Neuron (in vitro differentiated cells): ENCODE data around the gene AMDHD2.
"Not testable (repeated sequence)": the region's sequence is repeated elsewhere in the genome, so short reads cannot be mapped to it uniquely, and the experiment has no call there.

Experiments
- H2AFZ ChIP-seq: one replicate; pipeline ENCODE4 v1.6.1; 2013; ENCODE audit warnings: low read depth, mild to moderate bottlenecking, inconsistent platforms, low read length, moderate library complexity
- H3K27me3 ChIP-seq: one replicate; pipeline ENCODE4 v1.6.1; 2013; ENCODE audit warnings: low read length; ENCODE audit not compliant: insufficient read depth
- H3K36me3 ChIP-seq: one replicate; pipeline ENCODE4 v1.6.1; 2013; ENCODE audit warnings: low read length; ENCODE audit not compliant: insufficient read depth
- H3K4me1 ChIP-seq: one replicate; pipeline ENCODE4 v1.6.1; 2013; ENCODE audit warnings: low read length; ENCODE audit not compliant: insufficient read depth
- H3K4me3 ChIP-seq: 2 replicates; pipeline ENCODE4 v1.5.1; 2013; ENCODE audit warnings: mild to moderate bottlenecking, low read length, moderate library complexity
- H3K9me3 ChIP-seq: one replicate; pipeline ENCODE4 v1.6.1; 2013; ENCODE audit warnings: low read length

AMDHD2 gene

GRCh38 chr16:2550283-2550878 is 30.2 kb downstream of the AMDHD2 start:
- H3K4me3 ChIP-seq, H3K36me3 ChIP-seq, H3K4me1 ChIP-seq, H3K27me3 ChIP-seq, H3K9me3 ChIP-seq, H2AFZ ChIP-seq: not testable (repeated sequence)

DNA sequence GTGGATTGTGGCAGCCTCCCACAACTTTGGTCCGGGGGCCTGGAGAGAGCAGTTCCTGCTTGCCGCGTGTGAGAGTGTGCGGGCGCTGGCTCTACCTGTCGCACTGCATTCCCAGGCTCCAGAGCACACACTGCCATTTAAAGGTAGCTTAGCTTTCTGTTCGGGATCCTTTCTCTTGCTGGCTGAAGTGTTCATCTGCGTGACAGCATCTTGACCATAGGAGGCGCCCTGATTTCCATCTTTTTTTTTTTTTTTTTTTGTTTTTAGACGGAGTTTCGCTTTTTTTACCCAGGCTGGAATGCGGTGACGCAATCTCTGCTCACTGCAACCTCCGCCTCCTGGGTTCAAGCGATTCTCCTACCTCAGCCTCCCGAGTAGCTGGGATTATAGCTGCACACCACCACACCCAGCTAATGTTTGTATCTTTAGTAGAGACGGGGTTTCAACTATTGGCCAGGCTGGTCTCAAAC is 31.3 kb downstream of the AMDHD2 start:
- H3K36me3 ChIP-seq, H3K27me3 ChIP-seq, H2AFZ ChIP-seq, H3K4me3 ChIP-seq, H3K4me1 ChIP-seq, H3K9me3 ChIP-seq: not testable (repeated sequence)

- H3K27me3 ChIP-seq, H3K36me3 ChIP-seq, H3K9me3 ChIP-seq, H2AFZ ChIP-seq, H3K4me3 ChIP-seq, H3K4me1 ChIP-seq: not testable (repeated sequence)
These were observed 34.7 kb downstream of the AMDHD2 start for GRCh38 chr16:2554709-2555425.

DNA sequence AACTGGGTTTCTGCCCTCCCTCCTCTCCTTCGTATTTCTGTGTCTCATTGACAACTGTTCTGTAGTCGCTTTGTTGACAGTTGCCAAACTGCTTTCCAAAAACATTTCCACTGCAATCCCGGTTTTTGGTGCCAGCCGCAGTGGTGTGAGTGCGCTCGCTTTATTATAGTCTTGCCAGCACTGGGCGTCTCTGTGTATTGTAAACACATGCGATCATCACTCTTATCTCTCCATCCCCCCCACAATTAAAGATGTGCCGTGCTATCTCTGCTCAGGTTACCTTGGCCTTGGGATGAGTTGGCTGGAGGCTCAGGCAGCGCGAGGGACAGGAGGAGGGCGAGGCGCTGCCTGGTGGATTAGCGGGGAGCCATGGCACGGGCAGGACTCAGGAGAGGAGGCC is 37.0 kb downstream of the AMDHD2 start:
- not testable (repeated sequence) for H2AFZ ChIP-seq, H3K4me3 ChIP-seq, H3K36me3 ChIP-seq, H3K4me1 ChIP-seq, H3K9me3 ChIP-seq, H3K27me3 ChIP-seq

DNA sequence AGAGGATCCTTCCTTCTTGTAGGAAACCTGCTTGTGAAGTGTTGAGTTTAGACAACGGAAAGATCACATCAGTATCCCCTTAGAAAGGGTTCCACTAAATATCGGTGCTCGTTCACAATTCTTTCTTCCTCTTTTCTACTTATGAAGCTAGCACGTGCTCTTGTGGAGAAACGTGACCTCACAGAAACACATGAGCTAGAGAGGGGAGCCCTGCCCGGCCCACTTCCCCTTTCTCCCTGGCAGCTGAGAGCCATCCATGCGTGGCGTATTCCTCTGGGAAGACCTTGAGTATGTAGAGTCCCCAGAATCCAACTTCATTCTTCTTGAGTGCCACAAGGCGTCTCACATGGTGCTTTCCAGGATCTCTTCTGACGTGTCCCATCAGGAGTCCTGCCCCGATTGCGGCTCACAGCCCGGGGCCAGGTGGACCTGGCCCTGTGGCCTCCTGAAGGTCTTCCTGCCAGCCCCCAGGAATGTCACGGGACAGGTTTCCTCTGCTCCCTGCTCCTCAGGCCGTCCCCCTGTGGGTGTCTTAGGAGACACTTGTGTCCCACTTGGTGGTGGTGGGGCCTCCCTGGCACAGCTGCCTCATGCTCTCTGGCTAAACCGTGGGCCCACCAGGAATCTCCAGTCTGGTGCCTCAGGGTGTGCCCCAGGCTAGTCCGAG is 40.1 kb downstream of the AMDHD2 start:
- H3K9me3 ChIP-seq, H3K27me3 ChIP-seq, H3K36me3 ChIP-seq, H3K4me3 ChIP-seq, H2AFZ ChIP-seq, H3K4me1 ChIP-seq: not testable (repeated sequence)

- not testable (repeated sequence) for H2AFZ ChIP-seq, H3K4me1 ChIP-seq, H3K36me3 ChIP-seq, H3K4me3 ChIP-seq, H3K9me3 ChIP-seq, H3K27me3 ChIP-seq
These were observed 40.6 kb downstream of the AMDHD2 start for GRCh38 chr16:2560798-2561133.

GRCh38 chr16:2567506-2567905 is 47.3 kb downstream of the AMDHD2 start:
- not testable (repeated sequence) for H3K36me3 ChIP-seq

DNA sequence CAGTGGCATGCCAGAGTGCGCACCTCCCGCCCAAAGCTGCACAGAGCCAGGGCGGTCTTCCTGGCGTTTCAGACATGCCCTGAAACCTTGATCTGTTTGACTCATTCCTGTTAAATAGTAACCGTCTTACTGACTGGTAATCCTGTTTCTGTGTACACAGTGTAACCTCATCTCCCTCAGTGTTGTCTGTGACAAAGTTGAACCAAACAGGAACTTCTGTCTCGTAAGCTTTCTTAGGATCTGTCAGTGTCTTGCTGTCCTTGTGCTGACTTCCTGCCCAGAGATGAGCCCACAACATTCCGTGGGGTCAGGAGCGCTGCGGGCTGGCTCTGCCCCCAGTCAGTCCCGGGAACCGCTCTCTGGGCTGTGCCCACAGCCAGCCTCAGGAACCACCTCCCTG is 48.4 kb downstream of the AMDHD2 start:
- H3K36me3 ChIP-seq, H3K4me1 ChIP-seq, H2AFZ ChIP-seq, H3K27me3 ChIP-seq, H3K4me3 ChIP-seq, H3K9me3 ChIP-seq: not testable (repeated sequence)

More at GRCh38 chr16:2567506-2567905, 47.3 kb downstream of the AMDHD2 start:
- not testable (repeated sequence) for H3K9me3 ChIP-seq, H3K4me1 ChIP-seq, H2AFZ ChIP-seq, H3K27me3 ChIP-seq, H3K4me3 ChIP-seq

- not testable (repeated sequence) for H3K4me3 ChIP-seq, H3K27me3 ChIP-seq, H3K36me3 ChIP-seq, H2AFZ ChIP-seq, H3K9me3 ChIP-seq, H3K4me1 ChIP-seq
These were observed 52.5 kb downstream of the AMDHD2 start for GRCh38 chr16:2572704-2573103.

DNA sequence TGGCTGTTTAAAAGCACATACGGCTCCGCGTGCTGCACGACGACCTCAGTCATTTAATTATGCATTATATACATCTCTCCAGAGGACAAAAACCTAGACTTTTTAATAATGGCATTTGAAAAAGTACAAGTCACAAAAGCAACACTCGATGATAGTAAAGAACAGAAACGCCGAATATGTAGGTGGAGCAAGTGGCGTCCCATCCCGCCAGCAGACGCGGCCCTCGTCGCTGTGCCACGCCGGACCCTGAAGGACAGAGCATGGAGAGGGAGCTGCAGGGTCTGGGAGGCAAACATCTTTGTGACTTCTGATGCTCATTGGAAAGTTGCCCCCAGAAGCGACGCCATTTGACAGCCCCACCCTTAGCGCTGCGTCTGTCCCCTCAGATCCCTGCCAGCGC is 55.7 kb downstream of the AMDHD2 start:
- not testable (repeated sequence) for H3K36me3 ChIP-seq, H3K27me3 ChIP-seq, H3K4me3 ChIP-seq, H3K9me3 ChIP-seq, H2AFZ ChIP-seq, H3K4me1 ChIP-seq

GRCh38 chr16:2577044-2577443 is 56.9 kb downstream of the AMDHD2 start:
- H3K4me3 ChIP-seq, H3K27me3 ChIP-seq, H3K9me3 ChIP-seq, H2AFZ ChIP-seq, H3K36me3 ChIP-seq, H3K4me1 ChIP-seq: not testable (repeated sequence)

GRCh38 chr16:2578905-2579304 is 58.7 kb downstream of the AMDHD2 start:
- H3K27me3 ChIP-seq, H3K9me3 ChIP-seq, H3K4me3 ChIP-seq, H3K36me3 ChIP-seq, H2AFZ ChIP-seq, H3K4me1 ChIP-seq: not testable (repeated sequence)

- not testable (repeated sequence) for H3K27me3 ChIP-seq, H3K4me3 ChIP-seq, H3K9me3 ChIP-seq, H3K36me3 ChIP-seq, H2AFZ ChIP-seq, H3K4me1 ChIP-seq
These were observed 60.0 kb downstream of the AMDHD2 start for GRCh38 chr16:2580143-2580542.

- H3K27me3 ChIP-seq, H3K4me3 ChIP-seq, H3K36me3 ChIP-seq, H3K9me3 ChIP-seq, H2AFZ ChIP-seq, H3K4me1 ChIP-seq: not testable (repeated sequence)
These were observed 60.6 kb downstream of the AMDHD2 start for GRCh38 chr16:2580818-2581217.
